Mesendoderm (in vitro differentiated cells): ENCODE data around the gene U2AF1.
"Not testable (repeated sequence)": the region's sequence is repeated elsewhere in the genome, so short reads cannot be mapped to it uniquely, and the experiment has no call there.

ENCODE experiments used
- DNase-seq: peaks from one replicate; pipeline ENCODE4 v3.0.0; 2013
- H2AK5ac ChIP-seq: 2 replicates; pipeline ENCODE4 v1.6.1; 2013; ENCODE audit warnings: low read length, inconsistent platforms
- H2BK120ac ChIP-seq: 2 replicates; pipeline ENCODE4 v1.6.1; 2013; ENCODE audit warnings: low read depth, mild to moderate bottlenecking, low read length, moderate library complexity, mixed read lengths
- H2BK15ac ChIP-seq: replicated peaks from 2 replicates; pipeline ENCODE4 v1.6.1; 2013; ENCODE audit warnings: low read depth, mild to moderate bottlenecking, moderate library complexity
- H2BK5ac ChIP-seq: 2 replicates; pipeline ENCODE4 v1.6.1; 2013; ENCODE audit warnings: low read length, inconsistent platforms
- H3K18ac ChIP-seq: 2 replicates; pipeline ENCODE4 v1.6.1; 2013; ENCODE audit warnings: mild to moderate bottlenecking, low read length, mixed read lengths
- H3K23ac ChIP-seq: one replicate; pipeline ENCODE4 v1.6.1; 2013; ENCODE audit warnings: low read length
- H3K27ac ChIP-seq: 2 replicates; pipeline ENCODE4 v1.5.1; 2013; ENCODE audit warnings: low read depth, mild to moderate bottlenecking, inconsistent platforms, low read length, moderate library complexity
- H3K27me3 ChIP-seq: 2 replicates; pipeline ENCODE4 v1.6.1; 2013; ENCODE audit warnings: low read length, control low read depth, mild to moderate bottlenecking, inconsistent platforms; ENCODE audit not compliant: insufficient read depth, poor library complexity
- H3K36me3 ChIP-seq: 2 replicates; pipeline ENCODE4 v1.6.1; 2013; ENCODE audit warnings: low read length, inconsistent platforms; ENCODE audit not compliant: control insufficient read depth, insufficient read depth
- H3K4ac ChIP-seq: one replicate; pipeline ENCODE4 v1.6.1; 2013; ENCODE audit warnings: low read depth, mild to moderate bottlenecking, low read length, moderate library complexity
- H3K4me1 ChIP-seq: 2 replicates; pipeline ENCODE4 v1.6.1; 2013; ENCODE audit warnings: low read depth, low read length, inconsistent platforms; ENCODE audit not compliant: control insufficient read depth
- H3K4me2 ChIP-seq: 2 replicates; pipeline ENCODE4 v1.6.1; 2013; ENCODE audit warnings: low read length
- H3K4me3 ChIP-seq: 2 replicates; pipeline ENCODE4 v1.5.1; 2013; ENCODE audit warnings: mild to moderate bottlenecking, low read length
- H3K56ac ChIP-seq: one replicate; pipeline ENCODE4 v1.6.1; 2013; ENCODE audit warnings: low read length
- H3K79me1 ChIP-seq: 2 replicates; pipeline ENCODE4 v1.6.1; 2013; ENCODE audit warnings: low read length, inconsistent platforms
- H3K79me2 ChIP-seq: 2 replicates; pipeline ENCODE4 v1.6.1; 2013; ENCODE audit warnings: mild to moderate bottlenecking, low read length; ENCODE audit not compliant: control insufficient read depth, insufficient read depth
- H3K9ac ChIP-seq: 2 replicates; pipeline ENCODE4 v1.6.1; 2013; ENCODE audit warnings: low read length, inconsistent platforms
- H4K5ac ChIP-seq: one replicate; pipeline ENCODE4 v1.6.1; 2013; ENCODE audit warnings: low read length
- H4K8ac ChIP-seq: one replicate; pipeline ENCODE4 v1.6.1; 2013; ENCODE audit warnings: low read depth, mild to moderate bottlenecking, control low read depth, low read length, moderate library complexity
- WGBS: extraction: QIAGEN DNeasy Blood & Tissue Kit; methylation state at CpG from one replicate; pipeline ENCODE4 v1.1.7; 2013; ENCODE audit warnings: low lambda C conversion rate, missing lambda C conversion rate; ENCODE audit not compliant: insufficient coverage; ENCODE audit errors: extremely low coverage; 5-methylcytosine and 5-hydroxymethylcytosine counted together

Gene U2AF1

DNA sequence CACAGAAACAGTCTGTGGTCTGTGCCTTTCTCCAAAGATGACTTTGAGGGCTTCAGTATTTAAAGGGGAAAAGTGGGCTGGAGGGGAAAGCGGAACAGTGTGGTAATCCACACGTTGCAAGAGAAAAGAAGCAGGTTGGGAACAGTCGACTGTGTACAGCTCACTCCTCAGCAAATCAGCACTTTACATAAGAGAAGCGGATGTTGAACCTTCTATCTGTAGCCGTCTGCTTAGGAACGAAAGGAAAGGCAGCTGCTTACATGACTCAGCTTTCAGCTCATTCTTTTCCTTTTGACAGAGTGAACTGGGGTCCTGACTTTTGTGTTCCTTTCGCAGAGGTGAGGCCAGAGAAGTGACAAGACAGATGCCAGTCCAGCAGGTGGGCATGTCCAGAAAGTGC, 1.6 kb upstream of the U2AF1 start:
- not testable (repeated sequence) for H3K27me3 ChIP-seq, H3K4ac ChIP-seq, H2BK120ac ChIP-seq, H3K4me2 ChIP-seq, H3K27ac ChIP-seq, H3K18ac ChIP-seq, H3K36me3 ChIP-seq, H3K4me1 ChIP-seq, DNase-seq, H2BK5ac ChIP-seq, H3K56ac ChIP-seq, H2BK15ac ChIP-seq, H3K4me3 ChIP-seq, H3K79me1 ChIP-seq, H3K79me2 ChIP-seq, H2AK5ac ChIP-seq, H3K9ac ChIP-seq, H3K23ac ChIP-seq, H4K5ac ChIP-seq, H4K8ac ChIP-seq
- WGBS: no CpG with 5 or more reads among the region's 7 CpGs

DNA sequence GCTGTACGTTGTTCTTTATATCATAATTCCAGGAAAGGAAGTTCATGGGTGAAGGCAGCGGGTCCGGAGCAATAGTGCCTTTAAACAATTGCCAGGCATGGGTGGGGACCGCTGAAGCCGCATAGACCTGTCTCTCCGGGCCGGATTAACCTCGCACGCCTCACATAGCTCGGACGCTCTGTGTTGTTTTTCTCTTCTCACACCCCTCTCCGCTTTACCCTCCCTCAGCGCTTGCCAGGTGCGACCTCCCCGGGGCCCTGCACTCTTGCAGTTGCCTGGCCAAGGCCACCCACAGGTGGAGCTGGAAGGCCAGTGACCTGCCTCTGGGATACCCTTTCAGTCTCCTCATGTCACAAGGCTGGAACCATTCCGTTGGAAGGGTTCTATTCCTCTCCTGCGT, 807 bp upstream of the U2AF1 start:
- not testable (repeated sequence) for DNase-seq, H3K4me1 ChIP-seq
- WGBS: no CpG with 5 or more reads among the region's 17 CpGs

DNA sequence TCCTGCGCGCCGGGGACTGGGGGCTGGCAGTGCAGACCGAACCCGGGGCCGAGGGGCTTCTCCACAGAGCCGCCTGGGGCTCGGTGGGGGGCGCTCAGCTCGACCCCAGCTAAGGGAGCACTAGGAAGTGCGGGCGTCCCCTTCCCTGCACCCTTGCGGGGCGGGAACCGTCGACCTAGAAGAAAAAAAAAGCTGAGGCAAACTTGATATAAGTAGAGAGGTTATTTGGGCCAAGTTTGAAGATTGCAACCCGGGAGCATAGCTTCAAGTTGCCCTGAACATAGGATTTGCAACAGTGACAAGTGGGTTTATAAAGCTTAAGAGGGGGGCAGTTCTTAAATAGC, 396 bp upstream of the U2AF1 start:
- not testable (repeated sequence) for H3K27ac ChIP-seq, H3K18ac ChIP-seq, H3K4ac ChIP-seq, H2BK120ac ChIP-seq, H4K8ac ChIP-seq, H2BK5ac ChIP-seq, H3K4me1 ChIP-seq, H3K79me2 ChIP-seq, H3K56ac ChIP-seq, H3K4me3 ChIP-seq, H3K36me3 ChIP-seq, H3K23ac ChIP-seq, H3K79me1 ChIP-seq, H3K27me3 ChIP-seq, H4K5ac ChIP-seq, DNase-seq, H3K4me2 ChIP-seq, H2BK15ac ChIP-seq, H2AK5ac ChIP-seq, H3K9ac ChIP-seq
- WGBS: no CpG with 5 or more reads among the region's 17 CpGs

More for the DNA sequence above, 807 bp upstream of the U2AF1 start:
- H3K27me3 ChIP-seq, H3K56ac ChIP-seq, H3K79me1 ChIP-seq, H3K9ac ChIP-seq, H3K23ac ChIP-seq, H3K18ac ChIP-seq, H3K4me3 ChIP-seq, H2AK5ac ChIP-seq, H4K8ac ChIP-seq, H3K4ac ChIP-seq, H2BK5ac ChIP-seq, H3K36me3 ChIP-seq, H3K27ac ChIP-seq, H3K79me2 ChIP-seq, H4K5ac ChIP-seq, H2BK15ac ChIP-seq, H3K4me2 ChIP-seq, H2BK120ac ChIP-seq: not testable (repeated sequence)

DNA sequence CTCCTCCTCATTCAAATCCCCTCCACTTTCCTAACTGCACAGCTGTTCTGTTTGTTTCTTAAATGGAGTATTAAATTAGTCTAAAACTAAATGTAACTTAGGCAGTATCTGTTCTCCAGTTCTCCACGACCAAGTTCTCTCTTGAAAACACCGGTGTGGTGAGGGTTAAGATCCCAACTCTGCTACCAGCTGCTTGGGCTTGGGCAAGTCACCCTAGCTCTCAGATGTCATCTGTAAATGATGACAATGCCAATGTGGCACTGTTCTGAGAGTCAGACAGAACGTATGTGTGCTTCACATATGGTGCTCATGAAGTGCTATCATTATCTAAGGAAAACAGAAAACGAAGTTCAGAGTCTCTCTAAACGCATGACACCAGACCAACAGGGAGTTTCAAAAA, 2.7 kb downstream of the U2AF1 start:
- H3K79me2 ChIP-seq, H3K4me2 ChIP-seq, H2AK5ac ChIP-seq, H3K23ac ChIP-seq, H3K79me1 ChIP-seq, H3K56ac ChIP-seq, H2BK120ac ChIP-seq, H4K8ac ChIP-seq, H3K4me3 ChIP-seq, H3K27ac ChIP-seq, H3K9ac ChIP-seq, H3K4ac ChIP-seq, H2BK5ac ChIP-seq, H4K5ac ChIP-seq, H2BK15ac ChIP-seq, H3K4me1 ChIP-seq, H3K36me3 ChIP-seq, DNase-seq, H3K18ac ChIP-seq, H3K27me3 ChIP-seq: not testable (repeated sequence)
- WGBS: no CpG with 5 or more reads among the region's 5 CpGs

DNA sequence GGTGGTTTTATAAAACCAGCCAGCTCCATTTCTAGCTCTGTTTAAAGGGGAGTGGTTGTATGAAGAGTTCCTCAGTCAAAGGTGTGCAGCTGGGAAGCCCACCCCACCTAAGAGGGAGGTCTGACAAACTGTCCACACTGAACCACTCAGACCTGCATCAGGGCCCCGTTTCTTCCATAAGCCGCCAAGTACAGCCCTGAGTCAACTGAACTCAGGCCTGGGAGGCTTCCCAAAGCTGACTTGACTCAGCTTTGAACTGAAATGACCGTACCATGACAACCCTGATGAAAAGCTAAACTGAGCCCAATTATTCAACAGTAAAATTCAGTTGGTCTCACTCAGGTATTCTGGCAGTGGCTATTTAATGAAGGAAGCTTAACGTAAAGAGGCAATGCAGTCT, 5.1 kb downstream of the U2AF1 start:
- H3K79me2 ChIP-seq, H3K4me1 ChIP-seq, H2AK5ac ChIP-seq, H3K36me3 ChIP-seq, H3K56ac ChIP-seq, H3K27ac ChIP-seq, H2BK15ac ChIP-seq, H3K27me3 ChIP-seq, H3K4me2 ChIP-seq, H3K79me1 ChIP-seq, H3K9ac ChIP-seq, H2BK5ac ChIP-seq, H3K18ac ChIP-seq, H4K8ac ChIP-seq, DNase-seq, H3K4ac ChIP-seq, H2BK120ac ChIP-seq, H3K23ac ChIP-seq, H4K5ac ChIP-seq, H3K4me3 ChIP-seq: not testable (repeated sequence)
- WGBS: no CpG with 5 or more reads among the region's 4 CpGs

DNA sequence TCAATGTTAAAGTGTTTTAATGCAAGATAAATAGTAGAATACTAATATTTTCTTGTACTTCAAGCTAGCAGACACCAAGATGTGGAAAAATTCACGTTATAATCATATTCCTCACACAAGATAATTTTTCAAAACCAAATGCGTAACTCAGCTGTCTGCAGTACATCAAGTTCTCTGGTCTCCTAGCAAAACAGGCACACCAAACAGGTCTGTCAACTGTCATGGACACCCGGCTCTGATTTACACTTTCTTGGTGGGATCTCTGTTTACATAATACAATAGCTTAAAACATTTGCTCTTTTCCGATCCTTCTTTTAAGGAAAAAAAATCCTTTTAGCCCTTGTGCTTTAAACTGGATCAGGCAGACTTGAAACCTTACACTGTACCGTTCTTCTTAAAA, 5.7 kb downstream of the U2AF1 start:
- H2AK5ac ChIP-seq, H3K4me2 ChIP-seq, DNase-seq, H3K4me1 ChIP-seq, H4K5ac ChIP-seq, H3K18ac ChIP-seq, H3K4ac ChIP-seq, H3K36me3 ChIP-seq, H3K27me3 ChIP-seq, H2BK15ac ChIP-seq, H3K27ac ChIP-seq, H3K79me2 ChIP-seq, H2BK120ac ChIP-seq, H3K23ac ChIP-seq, H3K79me1 ChIP-seq, H2BK5ac ChIP-seq, H3K4me3 ChIP-seq, H3K56ac ChIP-seq, H4K8ac ChIP-seq, H3K9ac ChIP-seq: not testable (repeated sequence)
- no CpG with 5 or more reads among the region's 5 CpGs for WGBS
